GOT3 (cell line): ENCODE measurements around the gene MAP4K2.

ENCODE experiments used
- DNase-seq: peaks from one replicate; lab custom pipeline; 2025; ENCODE audit warnings: mixed read lengths; lab: John Stamatoyannopoulos, UW

Gene MAP4K2

DNA sequence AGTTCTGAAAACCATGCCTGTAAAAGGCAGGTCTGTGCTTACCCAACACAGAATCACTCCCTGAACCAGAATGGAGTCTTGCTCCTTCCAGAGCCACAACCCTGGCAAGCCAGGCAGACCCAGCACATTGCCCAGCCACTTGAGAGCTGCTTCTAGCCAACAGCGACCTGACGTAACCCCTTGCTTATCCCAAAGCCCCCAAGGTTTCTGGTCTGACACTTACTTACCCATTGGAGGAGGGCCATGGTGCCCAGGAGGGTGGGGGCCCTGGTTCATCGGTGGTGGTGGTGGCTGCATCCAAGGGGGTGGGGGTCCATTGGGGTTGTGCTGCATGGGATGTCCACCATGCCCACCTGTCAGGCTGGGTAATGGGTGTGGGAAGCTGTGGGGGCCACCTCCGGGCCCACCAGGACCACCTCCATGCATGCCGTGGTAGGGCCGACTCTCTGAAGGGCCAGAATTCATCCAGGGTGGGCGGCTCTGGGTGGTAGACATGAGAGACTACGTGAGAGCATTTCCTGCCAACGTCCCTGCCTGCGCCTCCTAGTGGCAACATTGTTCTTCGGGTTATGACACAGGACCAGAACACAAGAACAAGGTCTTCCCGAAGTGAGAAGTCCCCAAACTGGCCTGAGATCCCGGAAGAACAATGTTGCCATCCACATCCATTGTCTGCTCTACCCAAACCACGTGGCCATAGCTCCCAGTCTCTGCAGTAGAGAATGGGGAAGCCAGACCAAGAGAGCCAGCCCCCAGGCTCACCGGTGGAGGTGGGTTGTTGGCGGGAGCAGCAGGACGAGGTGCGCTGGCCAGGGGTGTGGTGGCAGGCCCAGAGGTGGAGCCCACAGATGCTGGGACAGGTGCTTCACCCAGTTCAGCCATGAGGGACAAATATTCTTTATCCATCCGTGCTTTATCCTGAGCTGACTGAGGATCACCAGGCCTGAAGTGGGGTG, 35.4 kb downstream of the MAP4K2 start:
- no peak for DNase-seq

DNA sequence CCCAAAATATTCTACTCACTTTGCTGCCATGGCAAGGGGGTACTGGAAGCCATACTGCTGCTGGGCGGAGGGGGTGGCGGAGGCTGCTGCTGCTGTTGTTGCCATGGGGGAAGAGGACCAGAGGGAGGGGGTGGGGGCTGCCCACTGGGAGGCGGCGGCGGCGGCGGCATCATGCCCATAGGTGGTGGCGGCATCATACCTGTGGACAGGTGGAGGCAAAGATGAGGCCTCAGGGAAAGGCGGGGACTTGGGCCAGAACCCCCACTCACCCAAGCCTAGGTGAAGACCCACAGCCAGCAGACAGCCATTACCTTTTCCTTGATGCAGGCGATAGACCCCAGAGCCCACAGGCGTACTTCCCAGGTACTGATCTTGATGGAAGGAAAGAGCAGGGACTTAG, 36.1 kb downstream of the MAP4K2 start:
- DNase-seq, result no peak

DNA sequence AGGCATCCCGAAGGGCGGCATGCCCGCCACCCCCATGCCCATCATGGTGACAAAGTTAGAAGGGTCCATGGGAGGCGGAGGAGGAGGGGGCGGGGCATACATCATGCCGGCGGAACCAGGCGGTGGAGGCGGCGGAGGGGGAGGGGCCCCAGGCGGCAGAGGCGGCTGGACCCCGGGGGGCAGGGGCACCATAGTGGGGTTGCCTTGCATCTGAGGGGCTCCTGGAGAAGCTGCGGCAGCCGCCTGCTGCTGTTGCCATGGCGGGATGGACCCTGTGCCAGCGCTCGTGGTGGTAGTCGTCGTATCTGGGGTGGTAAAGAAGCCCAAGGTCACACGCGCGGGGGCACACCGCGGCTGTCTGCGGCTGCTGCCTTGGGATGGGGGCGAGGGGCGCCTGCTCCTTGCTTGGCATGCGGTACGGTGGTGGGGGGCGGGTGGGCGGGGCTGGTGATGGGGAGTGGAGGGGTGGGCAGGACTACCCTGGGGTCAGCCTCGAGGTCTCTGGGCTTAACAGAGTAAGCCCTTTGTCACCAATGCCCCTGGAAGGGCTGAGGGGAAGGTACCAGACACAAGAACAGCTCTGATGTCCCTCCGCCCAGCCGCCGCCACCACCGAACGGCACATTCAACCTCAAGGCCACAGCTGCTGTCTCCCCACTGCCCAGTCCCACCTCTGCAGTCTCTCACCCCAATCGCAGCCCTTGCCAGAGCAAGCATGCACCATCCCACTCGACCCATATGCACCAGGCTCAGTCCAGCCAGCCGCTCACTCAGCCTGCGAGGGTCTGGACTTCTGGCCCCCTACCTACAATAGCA, 37.0 kb downstream of the MAP4K2 start:
- DNase-seq, result no peak

DNA sequence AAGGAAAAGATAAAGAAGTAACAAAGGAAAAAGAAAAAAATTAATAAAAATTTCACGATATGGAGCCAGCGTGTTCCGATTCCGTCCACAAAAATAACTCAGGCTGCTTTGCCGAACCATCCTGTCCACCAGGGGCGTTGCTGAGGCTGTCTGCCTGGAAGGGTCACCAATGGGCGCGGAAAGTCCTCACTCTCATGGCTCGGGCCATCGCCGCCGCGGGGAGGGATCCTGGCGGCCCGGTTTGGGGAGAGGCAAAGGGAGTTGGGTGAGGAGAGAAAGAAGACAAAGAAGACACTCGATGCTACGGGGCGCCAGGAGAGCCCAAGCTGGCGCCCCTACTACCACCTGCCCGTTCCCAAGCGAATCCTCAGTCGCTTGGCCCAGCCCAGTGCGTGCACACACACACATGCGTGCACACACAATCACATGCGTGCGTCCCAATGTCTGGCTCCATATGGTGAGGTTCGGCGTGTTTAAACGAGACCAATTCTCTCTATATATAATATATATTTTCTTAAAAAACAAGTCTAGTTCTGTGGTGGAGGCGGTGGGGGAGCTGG, 37.6 kb downstream of the MAP4K2 start:
- no peak for DNase-seq

DNA sequence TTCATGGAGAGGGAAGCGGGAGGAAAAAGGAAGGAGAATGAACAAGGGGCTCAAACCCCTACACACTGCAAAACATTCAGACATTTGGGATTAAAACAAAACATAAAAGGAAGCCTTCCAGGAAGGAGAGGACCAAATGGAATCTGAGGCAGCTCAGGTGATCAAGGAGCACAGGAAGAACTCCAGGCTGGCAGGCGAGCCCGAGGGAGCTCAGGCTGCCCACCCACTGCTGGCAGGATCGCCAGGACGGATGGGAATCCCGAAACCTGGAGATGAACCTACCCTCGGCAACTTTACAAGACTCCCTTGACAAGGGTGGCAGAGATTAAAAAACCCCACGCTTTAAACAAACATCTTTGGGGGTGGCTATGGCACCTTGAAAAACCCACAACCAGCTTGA, 38.3 kb downstream of the MAP4K2 start:
- DNase-seq, result no peak

DNA sequence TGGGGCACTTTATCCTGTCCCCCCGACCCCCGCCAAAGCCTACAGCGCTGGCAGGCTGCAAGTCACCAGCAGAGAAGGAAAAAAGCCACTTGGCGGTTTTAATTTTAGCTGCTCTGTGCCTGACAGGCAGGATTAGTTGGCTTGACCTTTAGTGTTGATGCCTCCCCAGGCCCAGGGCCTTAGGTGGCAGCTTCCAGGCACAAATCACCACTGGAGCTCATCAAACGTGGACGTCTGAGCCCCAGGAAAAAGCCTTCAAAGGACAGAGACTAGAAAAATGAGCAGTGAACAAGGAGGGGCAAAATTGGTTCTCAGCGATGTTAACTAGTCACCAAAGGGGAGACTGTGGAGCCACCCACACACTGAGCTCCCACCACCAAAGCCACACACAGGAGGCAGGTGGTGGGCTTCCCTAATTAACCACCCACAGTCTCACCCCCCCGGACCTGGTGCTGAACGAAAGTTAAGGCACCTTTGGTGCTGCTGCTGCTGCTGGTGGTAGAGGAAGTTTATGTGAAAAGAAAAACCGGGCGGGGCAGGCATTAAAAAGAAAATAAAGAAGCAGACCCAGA, 38.9 kb downstream of the MAP4K2 start:
- DNase-seq, result no peak

DNA sequence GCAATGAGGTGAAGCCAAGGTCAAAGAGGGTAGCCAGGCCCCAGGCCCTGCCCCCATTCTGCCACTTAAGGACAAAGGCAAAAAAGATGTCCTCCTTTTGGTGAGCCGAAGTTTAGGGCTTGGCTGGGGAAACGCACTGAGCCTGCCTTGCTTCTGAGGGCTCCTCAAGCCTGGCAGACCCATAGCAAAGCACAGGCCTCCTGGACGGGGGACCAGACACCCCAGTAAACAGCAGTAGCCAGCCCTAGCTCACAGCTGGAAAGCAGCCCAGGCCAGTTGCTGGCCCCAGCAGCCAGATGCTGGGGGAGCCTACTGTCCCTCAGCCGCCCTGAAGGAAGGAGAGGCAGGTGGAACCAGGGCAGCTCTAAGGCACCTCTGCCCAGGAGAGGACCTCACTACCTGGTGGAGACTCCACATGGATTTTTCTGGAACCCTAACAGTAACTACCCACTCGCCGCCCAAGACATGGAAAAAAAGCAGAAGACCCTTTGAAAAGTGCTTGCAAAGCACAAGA, 39.4 kb downstream of the MAP4K2 start:
- DNase-seq, result no peak

DNA sequence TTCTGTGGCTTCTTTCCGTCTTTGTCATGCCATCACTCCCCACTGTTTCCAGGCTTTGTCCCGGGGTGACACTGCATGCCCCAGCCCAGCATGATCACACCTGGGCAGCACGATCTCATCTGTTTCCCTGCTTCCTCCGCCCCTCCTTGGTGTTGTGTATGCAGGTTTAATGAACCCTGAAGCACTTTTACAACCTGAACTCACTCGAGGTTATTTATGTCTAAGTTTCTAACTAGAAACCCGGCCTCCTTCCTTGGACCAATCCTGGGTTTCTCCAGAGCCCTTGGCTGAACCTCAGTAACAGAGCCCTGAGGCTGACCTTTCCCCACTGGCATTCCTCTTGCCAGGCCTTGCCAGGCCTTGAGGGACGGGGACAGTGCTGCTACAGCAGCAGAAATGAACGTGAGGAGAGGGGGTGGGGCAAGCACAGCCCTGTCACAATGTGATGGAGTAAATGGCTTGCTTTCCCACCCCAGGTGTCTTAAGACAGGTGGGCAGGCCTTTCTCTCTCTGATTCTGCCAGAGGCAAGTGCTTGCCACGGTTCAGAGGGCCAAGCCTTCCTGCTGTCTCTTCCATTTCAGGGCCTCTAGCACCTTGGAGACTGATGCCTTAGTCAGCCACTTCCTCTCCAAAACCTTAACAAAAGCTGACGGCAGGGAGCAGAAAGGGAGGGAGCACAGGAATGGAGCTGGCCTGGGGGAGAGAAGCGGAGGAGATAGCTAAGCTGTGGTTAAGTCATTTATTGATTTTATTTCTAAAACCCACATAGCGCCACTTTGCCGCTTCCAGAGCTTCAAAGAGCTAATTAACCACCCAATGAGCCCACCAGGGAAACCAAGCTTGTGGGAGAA, 40.1 kb downstream of the MAP4K2 start:
- no peak for DNase-seq

DNA sequence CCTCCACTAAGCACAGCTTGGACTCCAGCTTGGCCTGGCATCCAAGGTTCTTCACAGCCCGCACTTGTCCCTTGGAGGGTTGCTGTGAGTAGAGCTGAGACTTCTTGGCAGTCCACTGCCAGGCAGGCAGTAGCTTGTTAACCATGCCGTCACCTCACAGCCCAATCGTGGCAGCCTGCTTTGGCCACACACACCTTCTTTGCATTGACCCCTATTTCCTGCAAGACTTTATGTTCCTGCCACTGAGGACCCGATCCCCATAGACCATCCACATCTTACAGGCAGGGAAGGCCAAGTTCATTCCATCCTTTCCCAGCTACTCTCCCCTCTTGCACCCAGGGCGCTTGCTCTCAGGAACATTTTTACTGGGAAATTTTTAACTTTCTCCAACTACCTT, 40.7 kb downstream of the MAP4K2 start:
- DNase-seq, result no peak

DNA sequence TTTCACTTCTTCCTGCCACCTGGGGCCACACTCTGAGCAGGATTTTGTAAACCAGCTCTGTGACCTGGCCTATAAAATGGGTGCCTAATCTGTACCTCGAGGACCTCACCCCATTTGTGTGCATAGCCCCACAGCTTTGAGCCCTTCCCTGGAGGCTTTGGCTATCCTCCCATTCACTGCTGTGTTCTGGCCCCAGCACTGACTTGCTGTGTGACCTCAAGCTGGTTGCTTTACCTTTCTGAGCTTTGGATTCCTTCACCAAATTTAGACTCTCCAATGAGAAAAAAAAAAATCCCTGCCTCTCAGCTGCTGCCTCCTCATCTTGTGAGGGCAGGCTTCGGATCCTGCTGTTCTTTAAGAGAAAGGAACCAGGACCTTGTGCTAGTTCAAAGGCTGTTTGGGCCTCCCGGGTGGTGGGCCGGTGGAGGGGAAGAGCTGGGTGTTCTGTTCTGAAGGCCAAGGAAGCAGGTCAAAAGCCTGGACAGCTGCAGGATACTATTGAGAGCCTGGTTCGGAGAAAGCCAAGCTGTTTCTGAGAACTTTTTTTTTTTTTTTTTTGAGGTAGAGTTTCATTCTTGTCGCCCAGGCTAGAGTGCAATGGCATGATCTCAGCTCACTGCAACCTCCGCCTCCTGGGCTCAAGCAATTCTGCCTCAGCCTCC, 42.1 kb downstream of the MAP4K2 start:
- no peak for DNase-seq

DNA sequence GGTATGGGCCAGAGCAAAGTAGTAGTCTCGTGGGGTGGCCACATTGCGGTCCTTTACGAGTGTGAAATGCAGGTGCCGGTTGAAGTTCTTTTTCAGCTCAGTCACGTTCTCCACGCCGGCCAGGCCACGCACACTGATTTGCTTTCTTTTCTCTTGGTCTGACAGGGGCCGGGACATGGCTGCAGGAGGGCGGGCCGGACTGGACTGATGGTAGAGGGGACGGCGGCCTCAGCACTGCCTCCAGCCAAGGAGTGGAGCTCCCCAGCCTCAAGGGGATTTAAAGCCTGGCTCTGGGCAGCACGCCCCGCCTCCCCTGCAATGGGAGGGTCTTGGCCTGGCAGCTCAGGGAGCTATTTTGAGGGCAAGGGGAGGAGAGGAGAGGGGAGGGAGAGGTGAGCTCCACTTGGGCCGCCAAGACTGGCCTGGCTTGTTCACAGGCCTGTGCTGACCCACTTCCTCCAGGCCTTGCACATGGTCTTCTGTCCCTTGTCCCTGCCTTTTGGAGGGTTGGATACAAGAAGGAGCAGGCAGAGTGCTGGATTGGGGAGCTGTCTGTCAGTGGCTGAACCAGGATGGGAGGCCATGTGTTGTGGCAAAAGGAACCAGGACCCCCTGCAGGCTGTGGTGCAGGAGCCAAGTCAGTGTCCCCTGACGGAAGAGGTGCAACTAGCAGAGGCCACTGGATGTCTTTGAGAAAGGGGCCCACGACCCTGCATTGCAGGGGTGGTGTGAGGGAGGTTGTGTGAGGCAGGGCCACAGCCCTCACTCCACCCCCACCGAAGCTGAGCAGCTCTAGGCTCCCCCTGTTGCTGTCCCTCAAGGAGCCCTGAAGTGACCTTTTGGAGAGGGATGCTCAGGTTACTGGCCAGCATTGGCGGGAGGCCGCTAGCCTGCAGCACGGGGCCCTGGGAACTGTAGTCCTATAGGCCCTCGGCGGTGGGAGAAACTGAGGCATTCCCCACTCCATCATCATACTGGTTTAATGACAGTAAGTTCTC, 43.0 kb downstream of the MAP4K2 start, which contains the start of gene PYGM:
PYGM (minus strand) TSS at position 253 of the 998 bp plus-strand sequence; CDS start at position 177, 76 bp downstream.
- DNase-seq, result no peak

DNA sequence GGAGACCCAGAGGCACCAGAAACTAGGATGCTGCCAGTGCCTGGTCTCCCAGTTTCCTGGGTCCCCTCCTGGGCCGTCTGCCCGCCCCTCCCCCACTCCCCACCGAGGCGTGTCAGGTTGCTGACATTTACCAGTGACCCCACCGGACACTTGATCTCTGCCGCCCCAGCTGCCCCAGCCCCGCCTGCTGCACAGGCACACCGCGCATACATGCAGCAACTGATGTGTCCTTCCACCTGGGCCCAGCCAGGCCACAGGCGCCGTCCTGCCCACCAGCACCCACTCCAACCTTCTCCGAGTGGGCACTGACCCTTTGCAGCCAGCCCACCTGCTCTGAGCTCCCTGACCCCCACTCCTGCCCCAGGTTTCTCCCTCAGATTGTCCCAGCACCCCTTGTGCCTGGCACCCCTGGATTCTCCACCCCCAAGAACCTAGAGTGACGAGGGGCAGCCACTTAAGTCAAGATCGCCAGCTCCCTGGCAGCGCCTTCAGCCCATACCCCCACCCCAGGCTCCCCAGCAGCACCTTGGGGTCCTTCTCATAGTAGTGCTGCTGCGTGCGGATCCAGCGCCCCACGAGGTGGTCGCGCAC, 43.8 kb downstream of the MAP4K2 start:
- no peak for DNase-seq

DNA sequence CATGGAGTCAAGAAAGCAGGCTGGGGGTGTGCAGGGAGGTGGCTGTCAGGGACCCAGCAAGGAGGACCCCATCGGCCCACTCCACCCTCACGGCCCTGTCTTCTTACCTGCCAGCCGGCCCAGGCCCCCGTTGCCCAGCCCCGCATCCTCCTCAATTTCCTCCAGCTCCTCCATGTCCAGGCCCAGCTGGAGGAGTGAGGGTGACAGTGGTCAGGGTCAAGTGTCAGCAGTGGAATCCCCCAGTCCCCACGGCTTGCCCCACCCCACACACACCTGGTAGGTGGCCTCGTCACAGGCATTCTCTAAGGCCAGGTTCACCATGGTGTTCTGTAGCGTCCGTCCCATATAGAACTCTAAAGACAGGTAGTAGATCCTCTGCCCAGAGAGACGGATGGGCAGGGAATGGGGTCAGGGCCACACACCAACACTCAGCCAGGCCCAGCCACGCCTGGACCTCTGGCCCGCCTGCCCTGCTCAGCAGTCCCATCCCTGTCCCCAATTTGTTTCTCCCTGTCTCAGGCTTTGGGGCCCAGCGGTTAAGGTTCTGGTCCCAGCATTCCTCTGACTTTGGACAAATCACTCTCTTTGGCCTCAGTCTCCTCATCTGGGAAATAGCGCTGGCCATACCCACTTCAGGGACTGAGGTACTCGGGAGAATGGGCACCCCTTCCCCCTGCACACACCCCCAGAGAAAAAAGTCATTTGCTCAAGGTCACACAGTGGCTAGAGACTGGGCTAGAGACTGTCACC, 44.5 kb downstream of the MAP4K2 start:
- no peak for DNase-seq

DNA sequence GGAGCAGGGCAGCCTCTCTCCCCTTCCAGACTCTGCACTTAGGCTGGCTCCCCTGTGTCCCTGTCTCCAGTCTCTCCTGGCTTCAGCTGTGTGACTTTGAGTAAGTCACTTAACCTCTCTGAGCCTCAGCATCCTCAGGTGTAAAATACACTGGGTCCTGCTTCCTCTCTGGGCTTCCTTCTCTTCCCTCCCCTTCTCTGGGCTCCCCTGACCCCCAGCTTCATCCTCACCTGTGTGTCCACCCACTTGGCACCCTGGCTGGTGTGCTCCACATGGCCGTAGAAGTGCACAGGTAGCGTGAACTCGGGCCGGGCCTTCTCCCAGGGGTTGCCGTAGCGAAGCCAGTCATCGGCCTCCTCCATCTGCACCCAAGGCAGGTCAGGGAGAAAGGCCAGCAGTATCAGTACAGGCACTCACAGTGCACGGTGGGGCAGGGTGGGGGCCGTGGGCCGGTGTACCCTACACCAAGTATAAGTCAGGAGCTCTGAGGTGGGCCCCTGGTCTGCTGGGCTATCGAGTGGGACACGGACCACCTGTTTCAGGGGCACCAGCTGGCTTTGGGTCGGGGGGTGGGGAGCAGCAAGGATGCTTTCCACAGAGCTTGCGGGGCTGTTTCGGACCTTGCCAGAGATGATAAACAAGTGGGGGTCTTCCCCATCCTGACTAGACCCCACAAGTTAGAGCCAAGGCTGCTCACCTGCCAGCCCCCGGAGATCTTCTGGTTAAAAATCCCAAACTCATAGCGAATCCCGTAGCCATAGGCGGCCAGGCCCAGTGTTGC, 45.3 kb downstream of the MAP4K2 start:
- DNase-seq, result no peak

DNA sequence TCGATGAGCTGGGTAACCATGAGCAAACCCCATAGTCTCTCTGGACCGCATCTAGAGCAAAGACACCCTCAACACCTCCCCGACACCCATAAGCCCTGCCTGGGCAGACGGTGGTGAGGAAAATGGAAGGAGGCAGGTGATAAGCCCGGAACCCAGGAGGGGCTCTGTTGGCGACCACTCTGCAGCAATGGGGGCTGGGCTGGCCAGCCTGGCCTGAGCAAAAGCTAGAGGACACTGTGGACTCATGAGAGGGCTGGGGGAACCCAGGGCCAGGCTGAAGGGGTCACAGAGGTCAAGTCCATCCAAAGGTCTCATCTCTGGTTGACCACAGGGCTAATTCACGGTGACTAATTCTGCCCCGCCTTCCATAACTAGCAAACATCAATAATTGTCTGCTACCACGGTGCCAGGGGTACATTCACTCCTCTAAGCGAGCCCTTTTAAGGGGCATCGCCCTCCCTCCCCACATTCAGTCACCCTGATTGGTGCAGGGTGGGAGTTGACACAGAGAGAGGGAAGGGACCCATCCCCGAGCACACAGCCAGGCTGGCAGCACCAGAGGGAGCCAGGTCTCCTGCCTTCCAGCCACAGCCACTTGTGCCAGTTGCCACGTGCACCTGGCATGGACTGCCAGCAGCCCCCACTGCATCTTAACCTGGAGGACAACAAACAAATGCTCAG, 47.2 kb downstream of the MAP4K2 start:
- no peak for DNase-seq

DNA sequence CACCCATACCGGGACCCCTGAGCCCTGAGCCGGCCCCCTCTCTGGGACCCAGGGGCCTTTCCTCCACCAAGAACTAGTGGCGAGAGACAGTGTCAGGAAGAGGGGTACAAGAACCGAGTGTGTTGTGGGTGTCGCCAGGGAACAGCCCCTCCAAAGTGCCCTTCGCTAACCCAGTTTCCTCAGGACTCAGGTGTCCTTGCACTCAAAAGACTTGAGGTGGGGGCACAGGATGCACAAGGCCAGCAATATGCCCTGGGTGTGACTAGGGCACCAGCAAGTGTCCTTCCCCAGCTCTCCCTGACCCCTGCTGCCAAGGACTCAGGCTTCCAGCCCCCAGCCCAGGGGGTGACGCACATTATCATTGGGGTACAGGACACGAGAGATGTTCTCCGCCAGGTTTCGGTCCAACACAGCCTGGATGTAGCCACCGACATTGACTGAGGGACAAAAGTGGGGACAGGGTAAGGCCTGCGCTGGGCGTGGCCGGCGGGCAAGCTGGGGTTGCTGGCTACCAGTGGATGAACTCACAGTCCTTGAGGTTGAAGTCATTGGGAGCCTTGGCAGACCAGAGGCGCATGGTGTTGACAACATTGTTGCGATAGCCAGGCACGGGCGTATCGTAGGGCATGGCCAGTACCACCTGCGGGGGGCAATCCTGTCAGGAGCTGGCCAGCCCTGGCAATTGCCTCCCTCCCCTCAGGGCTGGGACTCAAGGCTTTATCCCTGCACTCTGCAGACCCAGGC, 47.9 kb downstream of the MAP4K2 start:
- no peak for DNase-seq
